IMR-90 (cell line): ENCODE data around the gene KCNT1. TPM values are rescaled to one million over a fixed set of nuclear protein-coding genes. Genes with fewer than 3 reads are reported as not detected.

ENCODE experiments used
- ATAC-seq: fragments of 200-7000 bp; cut with Tn5 transposase; 2 replicates; pipeline ENCODE4 v1.9.1; 2020; ENCODE audit warnings: low read depth, mild to moderate bottlenecking, moderate library complexity
- BruUV-seq: library from RNA; stranded (reverse); fragments of 400-500 nt; replicated peaks from 2 replicates; lab custom pipeline; 2021; lab: Mats Ljungman, UMichigan
- CTCF ChIA-PET: fragments of 300-600 bp; formaldehyde crosslinking; extraction: SDS; loops from one replicate; lab custom pipeline; 2021; ENCODE audit warnings: antibody characterized with exemption; lab: Yijun Ruan, JAX
- POLR2A ChIA-PET: fragments of 300-600 bp; sonication (Branson Sonifier 250); formaldehyde crosslinking; loops from one replicate; lab custom pipeline; 2022; ENCODE audit warnings: antibody characterized with exemption; ENCODE audit not compliant: unreplicated experiment; lab: Charles Lee
- DNase-seq: peaks from one replicate; pipeline ENCODE4 v3.0.0; 2013
- H2AFZ ChIP-seq: replicated peaks from 2 replicates; pipeline ENCODE3; 2013; ENCODE audit warnings: low read length, mild to moderate bottlenecking; ENCODE audit not compliant: poor library complexity
- H2AK5ac ChIP-seq: 2 replicates; pipeline ENCODE4 v1.6.1; 2013; ENCODE audit warnings: low read depth, low read length, inconsistent platforms
- H2AK9ac ChIP-seq: replicated peaks from 2 replicates; pipeline ENCODE3; 2013; ENCODE audit warnings: mild to moderate bottlenecking, low read depth, low read length, moderate library complexity; ENCODE audit not compliant: poor library complexity
- H2BK120ac ChIP-seq: 2 replicates; pipeline ENCODE4 v1.6.1; 2013; ENCODE audit warnings: low read depth, low read length, inconsistent platforms
- H2BK15ac ChIP-seq: 3 replicates; pipeline ENCODE4 v1.6.1; 2013; ENCODE audit warnings: low read depth, low read length, inconsistent platforms
- H2BK20ac ChIP-seq: 2 replicates; pipeline ENCODE4 v1.6.1; 2013; ENCODE audit warnings: low read depth, mild to moderate bottlenecking, inconsistent platforms, low read length, moderate library complexity
- H2BK5ac ChIP-seq: 2 replicates; pipeline ENCODE4 v1.6.1; 2013; ENCODE audit warnings: mild to moderate bottlenecking, low read depth, low read length, inconsistent platforms; ENCODE audit not compliant: poor library complexity, severe bottlenecking
- H3K14ac ChIP-seq: replicated peaks from 2 replicates; pipeline ENCODE4 v1.6.1; 2013; ENCODE audit warnings: low read depth, low read length, inconsistent platforms
- H3K18ac ChIP-seq: 2 replicates; pipeline ENCODE4 v1.6.1; 2013; ENCODE audit warnings: low read depth, low read length, control low read depth
- H3K23ac ChIP-seq: 2 replicates; pipeline ENCODE4 v1.6.1; 2013; ENCODE audit warnings: low read depth, low read length, inconsistent platforms
- H3K27ac ChIP-seq: 2 replicates; pipeline ENCODE4 v1.5.1; 2013; ENCODE audit warnings: mild to moderate bottlenecking, control low read depth, low read length; ENCODE audit not compliant: insufficient read depth
- H3K27me3 ChIP-seq: 2 replicates; pipeline ENCODE4 v1.6.1; 2013; ENCODE audit warnings: low read length; ENCODE audit not compliant: control insufficient read depth, insufficient read depth
- H3K36me3 ChIP-seq: 2 replicates; pipeline ENCODE4 v1.6.1; 2013; ENCODE audit warnings: low read length, mixed read lengths; ENCODE audit not compliant: control insufficient read depth, insufficient read depth
- H3K4ac ChIP-seq: 2 replicates; pipeline ENCODE4 v1.6.1; 2013; ENCODE audit warnings: low read depth, low read length, inconsistent platforms
- H3K4me1 ChIP-seq: 2 replicates; pipeline ENCODE4 v1.6.1; 2013; ENCODE audit warnings: low read length, mixed read lengths; ENCODE audit not compliant: control insufficient read depth, insufficient read depth
- H3K4me2 ChIP-seq: 2 replicates; pipeline ENCODE4 v1.6.1; 2013; ENCODE audit warnings: low read depth, mild to moderate bottlenecking, control low read depth, low read length, moderate library complexity
- H3K4me3 ChIP-seq: 2 replicates; pipeline ENCODE4 v1.5.1; 2013; ENCODE audit warnings: low read depth, mild to moderate bottlenecking, control low read depth, low read length, moderate library complexity; ENCODE audit not compliant: insufficient read depth
- H3K56ac ChIP-seq: 2 replicates; pipeline ENCODE4 v1.6.1; 2013; ENCODE audit warnings: low read length, inconsistent platforms; ENCODE audit not compliant: insufficient read depth; ENCODE audit errors: extremely low read depth
- H3K79me1 ChIP-seq, 2 experiments: 2 replicates each; pipeline ENCODE4 v1.6.1; 2013; ENCODE audit warnings: low read length in 2 of 2, inconsistent platforms in 1 of 2, low read depth in 1 of 2
- H3K9ac ChIP-seq: 2 replicates; pipeline ENCODE4 v1.6.1; 2013; ENCODE audit warnings: low read depth, low read length, control low read depth
- H3K9me1 ChIP-seq: 2 replicates; pipeline ENCODE4 v1.6.1; 2013; ENCODE audit warnings: low read length, inconsistent platforms; ENCODE audit not compliant: insufficient read depth
- H3K9me3 ChIP-seq: 2 replicates; pipeline ENCODE4 v1.6.1; 2013; ENCODE audit warnings: low read length; ENCODE audit not compliant: control insufficient read depth, insufficient read depth
- H4K20me1 ChIP-seq: 2 replicates; pipeline ENCODE4 v1.6.1; 2013; ENCODE audit warnings: low read length, inconsistent platforms; ENCODE audit not compliant: insufficient read depth
- H4K5ac ChIP-seq: 2 replicates; pipeline ENCODE4 v1.6.1; 2013; ENCODE audit warnings: mild to moderate bottlenecking, low read depth, low read length, control low read depth
- H4K8ac ChIP-seq, 2 experiments: 2 replicates each; pipeline ENCODE4 v1.6.1; 2013; ENCODE audit warnings: low read depth in 2 of 2, low read length in 2 of 2, control low read depth in 1 of 2, inconsistent platforms in 1 of 2
- H4K91ac ChIP-seq: 2 replicates; pipeline ENCODE4 v1.6.1; 2013; ENCODE audit warnings: low read depth, low read length, inconsistent platforms; ENCODE audit not compliant: insufficient read depth
- CEBPB ChIP-seq: IDR thresholded peaks from 2 replicates; pipeline ENCODE4 v1.6.1; 2012; ENCODE audit warnings: low read depth, low read length, improper control_type of control experiment
- ELK1 ChIP-seq: fragments of 150-350 bp; IDR thresholded peaks from 2 replicates; pipeline ENCODE4 v1.6.1; 2016; ENCODE audit warnings: low read depth, mild to moderate bottlenecking, low read length, moderate library complexity, borderline replicate concordance
- WGBS, 2 experiments: methylation state at CpG; one replicate each; pipeline versions ENCODE4 v1.1.5 to v1.1.7; 2013; ENCODE audit warnings: missing lambda C conversion rate in 2 of 2; ENCODE audit not compliant: insufficient read length in 1 of 2; ENCODE audit errors: extremely low coverage in 2 of 2; 5-methylcytosine and 5-hydroxymethylcytosine counted together
- dilution Hi-C: fragments of 300-500 bp; cut with HindIII; formaldehyde crosslinking; loops from one replicate; pipeline ENCODE4 v1.14.3; 2018; ENCODE audit warnings: low sequenced_read_pairs; ENCODE audit not compliant: unreplicated experiment
- in situ Hi-C: fragments of 300-500 bp; cut with MboI; formaldehyde crosslinking; loops from 3 replicates; pipeline ENCODE4 v1.14.3; 2019; ENCODE audit warnings: low sequenced_read_pairs, inconsistent platforms, mixed read lengths
- intact Hi-C: fragments of 100-400 bp; cut with micrococcal nuclease; formaldehyde crosslinking; loops from 2 replicates; pipeline ENCODE4 v1.10.0; 2022
- polyA plus RNA-seq, 3 experiments: library from polyadenylated mRNA; depleted of rRNA; stranded (reverse); fragments of >200 nt; gene quantifications; 2 replicates each; pipeline ENCODE4 v1.2.3, GENCODE V29; 2012; ENCODE audit warnings: low replicate concordance in 1 of 3
- total RNA-seq: library from RNA; depleted of rRNA; stranded (reverse); fragments of >200 nt; gene quantifications from 2 replicates; pipeline ENCODE4 v1.2.3, GENCODE V29; 2012

The KCNT1 gene
- total and polyA plus RNA-seq, 2 of the 4 experiments (the other 2 are of a cell fraction) = not detected

DNA sequence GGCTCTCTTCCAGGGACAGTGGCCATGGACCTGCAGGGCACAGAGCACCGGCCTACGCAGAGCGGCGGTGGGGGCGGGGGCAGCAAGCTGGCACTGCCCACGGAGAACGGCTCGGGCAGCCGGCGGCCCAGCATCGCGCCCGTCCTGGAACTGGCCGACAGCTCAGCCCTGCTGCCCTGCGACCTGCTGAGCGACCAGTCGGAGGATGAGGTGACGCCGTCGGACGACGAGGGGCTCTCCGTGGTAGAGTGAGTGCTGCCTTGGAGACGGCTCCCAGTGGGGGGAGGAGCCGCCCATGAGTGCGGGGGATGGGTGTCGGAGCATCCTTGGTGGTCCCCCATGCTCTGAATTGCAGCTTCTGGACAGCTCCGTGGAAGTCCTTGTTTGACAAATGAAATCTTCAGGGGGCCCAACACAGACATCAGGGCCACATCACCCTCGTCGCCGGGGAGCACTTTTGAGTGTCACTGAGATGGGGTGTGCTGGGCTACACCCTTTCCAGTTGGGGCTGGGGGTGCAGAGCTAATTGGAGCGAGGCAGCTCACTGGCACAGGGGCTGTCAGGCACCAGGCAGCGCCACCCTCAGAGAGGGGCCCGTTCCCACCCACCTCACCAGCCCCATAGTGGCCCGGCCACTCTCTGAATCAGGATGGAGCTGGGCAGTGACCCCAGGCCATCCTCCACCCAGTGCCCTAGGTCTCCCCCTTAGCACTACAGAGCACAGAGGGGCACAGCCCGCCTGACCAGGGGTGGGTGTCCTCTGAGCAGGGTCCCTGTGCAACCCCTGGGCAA is 70.9 kb downstream of the KCNT1 start:
- Histone ChIP-seq H2AK9ac (no peak overlapping the region), H3K14ac (no peak overlapping the region), H3K27me3 (peaks cover 2% of the 10 kb centered on the region), H4K5ac (no peak overlapping the region), H2AFZ (no peak overlapping the region), H4K20me1 (no peaks in the 10 kb centered on the region), H3K79me1 (no peaks in the 10 kb centered on the region), H2BK15ac (no peak overlapping the region), H3K4ac (no peak overlapping the region), H3K4me3 (no peak overlapping the region), H4K91ac (no peak overlapping the region), H3K23ac (no peak overlapping the region), H3K27ac (no peak overlapping the region), H2BK120ac (no peak overlapping the region), H3K9me1 (peaks cover 5% of the 10 kb centered on the region; the same call in 1 of the 2 replicates), H3K18ac (no peak overlapping the region), H3K56ac (no peak overlapping the region), H2BK5ac (no peak overlapping the region), H3K36me3 (no peaks in the 10 kb centered on the region), H3K4me2 (no peak overlapping the region), H3K9ac (no peak overlapping the region), H3K9me3 (peaks cover 2% of the 10 kb centered on the region; the same call in 1 of the 2 replicates), H2BK20ac (no peak overlapping the region), H3K4me1 (no peaks in the 10 kb centered on the region), H4K8ac (no peak overlapping the region), H2AK5ac (no peak overlapping the region)
- POLR2A ChIA-PET = no interaction called here
- dilution Hi-C loops (no loop called here), intact Hi-C loops (no loop called here), in situ Hi-C loops (no loop called here)
- DNase-seq (no peak), ATAC-seq (no peak)
- CTCF ChIA-PET = no interaction called here
- 62% methylated on average over 7 of the region's 36 CpGs; no CpG with 5 or more reads in 1 of the 2 experiments for WGBS, 2 experiments
- no TSS peak for BruUV-seq
- no peak for TF ChIP-seq ELK1
- TF ChIP-seq CEBPB = no peak
